CD4-positive, alpha-beta T cell (primary cell): ENCODE measurements around the gene PCED1B. TPM values are rescaled to one million over a fixed set of nuclear protein-coding genes. Genes with fewer than 3 reads are reported as not detected.

ENCODE experiments used
- ATAC-seq: fragments of 200-7000 bp; cut with Tn5 transposase; one replicate; pipeline ENCODE4 v1.10.0; 2022; ENCODE audit warnings: mild to moderate bottlenecking; ENCODE audit not compliant: poor library complexity
- CTCF ChIA-PET: fragments of 350-600 bp; sonication (Branson Sonifier 250); formaldehyde crosslinking; loops from one replicate; lab custom pipeline; 2021; ENCODE audit warnings: antibody characterized with exemption, inconsistent platforms; lab: Charles Lee
- POLR2A ChIA-PET: fragments of 350-600 bp; sonication (Branson Sonifier 250); formaldehyde crosslinking; loops from one replicate; lab custom pipeline; 2021; ENCODE audit warnings: antibody characterized with exemption, inconsistent platforms; lab: Charles Lee
- DNase-seq, 14 experiments: peaks; one replicate each; pipeline ENCODE4 v3.0.0-alpha.2; 2013 to 2020; ENCODE audit warnings: mixed read lengths in 2 of 14
- H3K27ac ChIP-seq, 2 donors: one replicate each; pipeline versions ENCODE4 v1.5.1 to v1.7.0; 2013; ENCODE audit warnings: low read length in 2 of 2, low read depth in 1 of 2, mild to moderate bottlenecking in 1 of 2
- H3K27me3 ChIP-seq, 2 experiments: 1 replicate in 1 of 2; 2 replicates in 1 of 2; pipeline versions ENCODE4 v1.6.1 to v1.7.0; 2013; ENCODE audit warnings: low read length in 2 of 2, control low read depth in 1 of 2, mild to moderate bottlenecking in 1 of 2, moderate library complexity in 1 of 2; ENCODE audit not compliant: insufficient read depth in 2 of 2, control insufficient read depth in 1 of 2
- H3K36me3 ChIP-seq: one replicate; pipeline ENCODE4 v1.6.1; 2013; ENCODE audit warnings: low read length, control low read depth; ENCODE audit not compliant: insufficient read depth
- H3K4me1 ChIP-seq: one replicate; pipeline ENCODE4 v1.6.1; 2013; ENCODE audit warnings: low read length, control low read depth; ENCODE audit not compliant: insufficient read depth
- H3K4me3 ChIP-seq: one replicate; pipeline ENCODE4 v1.5.1; 2013; ENCODE audit warnings: mild to moderate bottlenecking, low read length, moderate library complexity
- H3K9me3 ChIP-seq, 2 experiments: 1 replicate in 1 of 2; 2 replicates in 1 of 2; pipeline versions ENCODE4 v1.6.1 to v1.7.0; 2013; ENCODE audit warnings: low read length in 2 of 2, mild to moderate bottlenecking in 2 of 2, control low read depth in 1 of 2, moderate library complexity in 1 of 2; ENCODE audit not compliant: control insufficient read depth in 1 of 2, insufficient read depth in 1 of 2
- H3K27ac Mint-ChIP-seq: one replicate; pipeline ENCODE4 v1.8.0; 2020; ENCODE audit warnings: mixed read lengths
- H3K27me3 Mint-ChIP-seq: one replicate; pipeline ENCODE4 v1.8.0; 2021; ENCODE audit warnings: mixed read lengths
- H3K36me3 Mint-ChIP-seq: one replicate; pipeline ENCODE4 v1.8.0; 2021; ENCODE audit warnings: low read depth, mixed read lengths
- H3K4me1 Mint-ChIP-seq: one replicate; pipeline ENCODE4 v1.8.0; 2021; ENCODE audit warnings: low read depth, mixed read lengths
- H3K4me3 Mint-ChIP-seq: one replicate; pipeline ENCODE4 v1.8.0; 2020; ENCODE audit warnings: mild to moderate bottlenecking, mixed read lengths
- H3K9me3 Mint-ChIP-seq: one replicate; pipeline ENCODE4 v1.8.0; 2020; ENCODE audit warnings: mixed read lengths
- CTCF ChIP-seq: fragments of 200-600 bp; IDR thresholded peaks from one replicate; pipeline ENCODE4 v1.8.0; 2022; ENCODE audit warnings: antibody characterized with exemption, mild to moderate bottlenecking
- intact Hi-C, 2 experiments: fragments of 100-400 bp; cut with DNase I in 1 of 2; cut with micrococcal nuclease in 1 of 2; formaldehyde crosslinking; loops; one replicate each; pipeline versions ENCODE4 v1.15.1 to v1.9.0; 2023 to 2025; cut with DNase I, micrococcal nuclease
- total RNA-seq, 174 experiments: library from RNA in 2 of 174; stranded (reverse) in 2 of 174; gene quantifications; one replicate each; pipeline ENCODE4 v1.2.3 and lab custom pipeline; 2021 to 2026

PCED1B gene
- total RNA-seq, 2 experiments from 2014 or later, result 18.7 to 20.0 TPM

GRCh38 chr12:47272412-47273190 is 193.2 kb downstream of the PCED1B start:
- no peak for TF ChIP-seq CTCF
- Histone ChIP-seq H3K27ac (no peak overlapping the region), H3K4me1 (peaks cover 60% of the 10 kb centered on the region), H3K27me3 (no peaks in the 10 kb centered on the region), H3K36me3 (no peaks in the 10 kb centered on the region), H3K9me3 (no peaks in the 10 kb centered on the region), H3K4me3 (no peak overlapping the region)
- Mint-ChIP-seq H3K27ac (peak overlapping the region; percentile 52), H3K4me3 (peak overlapping the region; percentile 5), H3K4me1 (peaks cover 94% of the 10 kb centered on the region), H3K9me3 (peaks cover 3% of the 10 kb centered on the region), H3K27me3 (no peaks in the 10 kb centered on the region), H3K36me3 (no peaks in the 10 kb centered on the region)
- intact Hi-C loops, result no loop called here
- ChIA-PET CTCF (interaction anchor here (0.8 kb wide), 1 partner anchor 11 kb away, joined by 3 read pairs; no protein-coding TSS in a partner anchor), POLR2A (interaction anchor here (1.0 to 3.0 kb wide), 6 partner anchors 8 to 59 kb away, joined by 3 to 15 read pairs (median 5); no protein-coding TSS in a partner anchor)
- DNase-seq (no peak), ATAC-seq (no peak)

DNA sequence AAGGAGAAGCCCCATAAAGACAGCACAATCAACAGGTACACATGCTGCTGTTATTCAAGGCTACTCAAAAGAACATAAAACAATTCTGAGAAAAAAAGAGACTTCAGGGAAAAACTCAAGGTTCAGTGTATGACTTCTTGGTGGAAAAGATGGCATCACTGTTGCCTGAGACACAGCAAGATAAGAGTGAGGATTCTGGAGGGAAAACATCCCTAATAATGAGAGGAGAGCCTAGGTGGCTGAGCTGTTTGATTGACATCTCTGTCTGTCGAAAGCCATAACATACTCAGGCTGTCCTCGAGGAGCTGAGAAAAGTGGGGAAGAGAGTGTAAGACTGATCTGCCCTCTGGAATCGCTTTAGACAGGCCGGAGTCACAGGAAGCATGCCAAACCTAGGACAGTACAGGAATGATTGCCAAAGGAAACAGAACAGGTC is 193.8 kb downstream of the PCED1B start:
- H3K36me3 ChIP-seq, result no peaks in the 10 kb centered on the region
- no peaks in the 10 kb centered on the region for H3K36me3 Mint-ChIP-seq
- peak overlapping the region; percentile 5 for H3K4me3 Mint-ChIP-seq
- no peak for TF ChIP-seq CTCF
- H3K27me3 ChIP-seq, result no peaks in the 10 kb centered on the region
- peaks cover 5% of the 10 kb centered on the region for H3K9me3 Mint-ChIP-seq
- intact Hi-C loops, result no loop called here
- no peaks in the 10 kb centered on the region for H3K27me3 Mint-ChIP-seq
- no peak for DNase-seq
- H3K9me3 ChIP-seq, result no peaks in the 10 kb centered on the region
- CTCF ChIA-PET, result interaction anchor here (0.8 kb wide), 1 partner anchor 12 kb away, joined by 3 read pairs; no protein-coding TSS in a partner anchor
- H3K4me1 Mint-ChIP-seq, result peaks cover 96% of the 10 kb centered on the region
- no peak for ATAC-seq
- no peak overlapping the region for H3K4me3 ChIP-seq
- H3K4me1 ChIP-seq, result peaks cover 66% of the 10 kb centered on the region
- POLR2A ChIA-PET, result interaction anchor here (1.0 to 3.0 kb wide), 6 partner anchors 9 to 60 kb away, joined by 3 to 15 read pairs (median 5); no protein-coding TSS in a partner anchor
- H3K27ac ChIP-seq, result no peak overlapping the region
- peak overlapping the region; percentile 52 for H3K27ac Mint-ChIP-seq

GRCh38 chr12:47274760-47275159 is 195.3 kb downstream of the PCED1B start:
- DNase-seq (no peak), ATAC-seq (no peak)
- peaks cover 88% of the 10 kb centered on the region for H3K4me1 Mint-ChIP-seq
- H3K36me3 ChIP-seq, result no peaks in the 10 kb centered on the region
- peak overlapping the region; percentile 39 for H3K4me3 Mint-ChIP-seq
- intact Hi-C loops, result no loop called here
- POLR2A ChIA-PET, result interaction anchor here (3.6 kb wide), 1 partner anchor 57 kb away, joined by 70 read pairs; no protein-coding TSS in a partner anchor
- no peaks in the 10 kb centered on the region for H3K36me3 Mint-ChIP-seq
- H3K4me1 ChIP-seq, result peaks cover 55% of the 10 kb centered on the region
- H3K27ac Mint-ChIP-seq, result peak overlapping the region; percentile 90
- peaks cover 2% of the 10 kb centered on the region for H3K9me3 Mint-ChIP-seq
- H3K27ac ChIP-seq, result peak overlapping the region in 1 of 2 donors; percentile 3
- no peak overlapping the region for H3K4me3 ChIP-seq
- no peak for TF ChIP-seq CTCF
- no peaks in the 10 kb centered on the region for H3K9me3 ChIP-seq
- CTCF ChIA-PET, result no interaction called here
- H3K27me3 Mint-ChIP-seq, result no peaks in the 10 kb centered on the region
- no peaks in the 10 kb centered on the region for H3K27me3 ChIP-seq
